ENCODE measurements around the gene CLEC4M.

- TF ChIP-seq CTCF (IDR thresholded peaks at IDR 0.05), result no peak
- TF ChIP-seq POLR2A (IDR thresholded peaks at IDR 0.05), result no peak
- no peak for TF ChIP-seq POLR2AphosphoS5 (IDR thresholded peaks at IDR 0.05; ENCODE audit: insufficient read depth in 1 of 2, low read depth in 1 of 2)
Observed at GRCh38 chr19:7736148-7736547, 26.9 kb upstream of the CLEC4M start.

Data from vagina (tissue), 2 donors.